Neural cell (in vitro differentiated cells): ENCODE results near the gene GEMIN2. TPM values are rescaled to one million over a fixed set of nuclear protein-coding genes. Genes with fewer than 3 reads are reported as not detected.
"Not testable (repeated sequence)": the region's sequence is repeated elsewhere in the genome, so short reads cannot be mapped to it uniquely, and the experiment has no call there.

ENCODE experiments used
- H2AFZ ChIP-seq: fragments of 200-600, 300-800 bp; sonication (generic), shearing (Covaris generic); 2 replicates; pipeline ENCODE4 v1.6.0; 2014; ENCODE audit warnings: low read depth, mild to moderate bottlenecking, antibody characterized with exemption, low read length, moderate library complexity
- H3F3A ChIP-seq: fragments of 200-600 bp; shearing (Covaris generic); 2 replicates; pipeline ENCODE4 v1.6.1; 2016; ENCODE audit warnings: mild to moderate bottlenecking, moderate library complexity, mixed read lengths, antibody characterized with exemption, low read length; ENCODE audit not compliant: insufficient read depth, poor library complexity, severe bottlenecking
- H3K27ac ChIP-seq: fragments of 200-600, 300-800 bp; sonication (generic), shearing (Covaris generic); 2 replicates; pipeline ENCODE4 v1.5.1; 2014; ENCODE audit warnings: mild to moderate bottlenecking, low read length, moderate library complexity
- H3K27me3 ChIP-seq: fragments of 300-800, 200-600 bp; sonication (generic), shearing (Covaris generic); 2 replicates; pipeline ENCODE4 v1.6.0; 2014; ENCODE audit warnings: mild to moderate bottlenecking, low read depth, low read length, moderate library complexity; ENCODE audit not compliant: insufficient read depth
- H3K36me3 ChIP-seq: fragments of 300-800, 200-600 bp; sonication (generic), shearing (Covaris generic); 2 replicates; pipeline ENCODE4 v1.5.1; 2014; ENCODE audit warnings: mild to moderate bottlenecking, antibody characterized with exemption, low read length, moderate library complexity; ENCODE audit not compliant: insufficient read depth
- H3K4me2 ChIP-seq: fragments of 300-800, 200-600 bp; sonication (generic), shearing (Covaris generic); 2 replicates; pipeline ENCODE4 v1.6.0; 2014; ENCODE audit warnings: mild to moderate bottlenecking, low read length
- H3K4me3 ChIP-seq: fragments of 300-800, 200-600 bp; sonication (generic), shearing (Covaris generic); 2 replicates; pipeline ENCODE4 v1.5.1; 2014; ENCODE audit warnings: mild to moderate bottlenecking, low read length, moderate library complexity
- H3K79me2 ChIP-seq: fragments of 200-600 bp; shearing (Covaris generic); replicated peaks from 2 replicates; pipeline ENCODE4 v1.6.0; 2014; ENCODE audit warnings: mild to moderate bottlenecking, low read length, moderate library complexity; ENCODE audit not compliant: insufficient read depth
- H3K9ac ChIP-seq: fragments of 300-800, 200-600 bp; sonication (generic), shearing (Covaris generic); 2 replicates; pipeline ENCODE4 v1.6.1; 2016; ENCODE audit warnings: mild to moderate bottlenecking, low read length, mixed read lengths
- H3K9me2 ChIP-seq: fragments of 200-600 bp; shearing (Covaris generic); 2 replicates; pipeline ENCODE4 v1.6.1; 2016; ENCODE audit warnings: mild to moderate bottlenecking, low read length, mixed read lengths; ENCODE audit not compliant: insufficient read depth
- H3K9me3 ChIP-seq: fragments of 200-600, 300-800 bp; sonication (generic), shearing (Covaris generic); 2 replicates; pipeline ENCODE4 v1.6.1; 2016; ENCODE audit warnings: mild to moderate bottlenecking, mixed run types, low read length, moderate library complexity, mixed read lengths
- H4K20me1 ChIP-seq: fragments of 200-600 bp; shearing (Covaris generic); 2 replicates; pipeline ENCODE4 v1.6.1; 2016; ENCODE audit warnings: mild to moderate bottlenecking, mixed run types; ENCODE audit not compliant: insufficient read depth
- CTCF ChIP-seq: fragments of 450-650 bp; IDR thresholded peaks from 2 replicates; pipeline ENCODE4 v1.5.1; 2014; ENCODE audit warnings: antibody characterized with exemption, mild to moderate bottlenecking, moderate library complexity; ENCODE audit not compliant: poor library complexity, severe bottlenecking
- EP300 ChIP-seq: fragments of 450-650 bp; conservative IDR thresholded peaks from 2 replicates; pipeline ENCODE4 v1.6.1; 2014; ENCODE audit warnings: antibody characterized with exemption, mild to moderate bottlenecking, moderate library complexity; ENCODE audit not compliant: poor library complexity, severe bottlenecking
- EZH2 ChIP-seq: fragments of 200-600, 300-800 bp; shearing (Covaris generic), sonication (generic); IDR thresholded peaks from 2 replicates; pipeline ENCODE4 v1.6.1; 2014; ENCODE audit warnings: antibody characterized with exemption, low read length, borderline replicate concordance, mild to moderate bottlenecking; ENCODE audit not compliant: insufficient read depth, poor library complexity, severe bottlenecking
- MXI1 ChIP-seq: fragments of 450-650 bp; conservative IDR thresholded peaks from 2 replicates; pipeline ENCODE4 v1.6.1; 2014; ENCODE audit warnings: antibody characterized with exemption, mild to moderate bottlenecking; ENCODE audit not compliant: poor library complexity, severe bottlenecking
- POLR2AphosphoS5 ChIP-seq: IDR thresholded peaks from 2 replicates; pipeline ENCODE4 v1.6.1; 2012
- RAD21 ChIP-seq: fragments of 450-650 bp; conservative IDR thresholded peaks from 2 replicates; pipeline ENCODE4 v1.6.1; 2014; ENCODE audit warnings: antibody characterized with exemption, mild to moderate bottlenecking, moderate library complexity
- SMC3 ChIP-seq: fragments of 450-650 bp; conservative IDR thresholded peaks from 2 replicates; pipeline ENCODE4 v1.6.1; 2014; ENCODE audit warnings: antibody characterized with exemption, mild to moderate bottlenecking, moderate library complexity; ENCODE audit not compliant: poor library complexity
- TAF1 ChIP-seq: IDR thresholded peaks from 2 replicates; pipeline ENCODE4 v1.6.1; 2012; ENCODE audit warnings: low read depth
- polyA plus RNA-seq: library from polyadenylated mRNA; depleted of rRNA; stranded (reverse); fragments of >200 nt; gene quantifications from 2 replicates; pipeline ENCODE4 v1.2.3, GENCODE V29; 2014
- TF ChIP-seq, protein P1 (sequence below): IDR thresholded peaks from 2 replicates; pipeline ENCODE4 v1.6.1; 2012; ENCODE audit warnings: borderline replicate concordance

Gene GEMIN2
- polyA plus RNA-seq, 1 donor from 2014 or later = 88.2 TPM

DNA sequence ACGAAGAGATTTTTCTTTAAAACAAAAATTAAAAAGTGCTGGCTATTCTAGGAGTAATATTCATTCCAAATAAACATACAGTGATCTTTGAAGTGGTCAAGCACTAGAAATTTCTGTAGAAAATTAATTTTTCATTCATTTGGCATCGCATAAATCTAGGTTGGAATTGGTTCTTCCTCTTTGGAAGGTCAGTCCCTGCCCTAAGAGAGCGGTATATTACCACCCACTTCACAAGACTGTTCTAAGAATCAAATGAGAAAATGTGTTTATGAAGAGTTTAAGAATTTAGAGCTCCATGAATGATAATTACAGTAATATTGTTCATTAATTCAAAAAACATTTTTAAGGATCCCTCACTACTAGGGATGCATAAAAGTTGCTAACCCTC lies 444 bp upstream of the GEMIN2 start:
- Histone ChIP-seq H3K27ac (peak overlapping the region; percentile 80), H3F3A (no peaks in the 10 kb centered on the region), H4K20me1 (no peaks in the 10 kb centered on the region), H3K9me3 (no peaks in the 10 kb centered on the region), H3K79me2 (peaks cover 8% of the 10 kb centered on the region), H3K36me3 (no peaks in the 10 kb centered on the region), H2AFZ (peak overlapping the region; percentile 96), H3K9ac (peak overlapping the region; percentile 73), H3K27me3 (no peaks in the 10 kb centered on the region), H3K9me2 (no peaks in the 10 kb centered on the region), H3K4me2 (peak overlapping the region; percentile 97), H3K4me3 (peak overlapping the region; percentile 79)
- TF ChIP-seq SMC3 (no peak), EP300 (no peak), CTCF (no peak), MXI1 (no peak), POLR2AphosphoS5 (no peak), EZH2 (no peak), TAF1 (no peak), RAD21 (no peak)
- TF ChIP-seq, protein P1, sequence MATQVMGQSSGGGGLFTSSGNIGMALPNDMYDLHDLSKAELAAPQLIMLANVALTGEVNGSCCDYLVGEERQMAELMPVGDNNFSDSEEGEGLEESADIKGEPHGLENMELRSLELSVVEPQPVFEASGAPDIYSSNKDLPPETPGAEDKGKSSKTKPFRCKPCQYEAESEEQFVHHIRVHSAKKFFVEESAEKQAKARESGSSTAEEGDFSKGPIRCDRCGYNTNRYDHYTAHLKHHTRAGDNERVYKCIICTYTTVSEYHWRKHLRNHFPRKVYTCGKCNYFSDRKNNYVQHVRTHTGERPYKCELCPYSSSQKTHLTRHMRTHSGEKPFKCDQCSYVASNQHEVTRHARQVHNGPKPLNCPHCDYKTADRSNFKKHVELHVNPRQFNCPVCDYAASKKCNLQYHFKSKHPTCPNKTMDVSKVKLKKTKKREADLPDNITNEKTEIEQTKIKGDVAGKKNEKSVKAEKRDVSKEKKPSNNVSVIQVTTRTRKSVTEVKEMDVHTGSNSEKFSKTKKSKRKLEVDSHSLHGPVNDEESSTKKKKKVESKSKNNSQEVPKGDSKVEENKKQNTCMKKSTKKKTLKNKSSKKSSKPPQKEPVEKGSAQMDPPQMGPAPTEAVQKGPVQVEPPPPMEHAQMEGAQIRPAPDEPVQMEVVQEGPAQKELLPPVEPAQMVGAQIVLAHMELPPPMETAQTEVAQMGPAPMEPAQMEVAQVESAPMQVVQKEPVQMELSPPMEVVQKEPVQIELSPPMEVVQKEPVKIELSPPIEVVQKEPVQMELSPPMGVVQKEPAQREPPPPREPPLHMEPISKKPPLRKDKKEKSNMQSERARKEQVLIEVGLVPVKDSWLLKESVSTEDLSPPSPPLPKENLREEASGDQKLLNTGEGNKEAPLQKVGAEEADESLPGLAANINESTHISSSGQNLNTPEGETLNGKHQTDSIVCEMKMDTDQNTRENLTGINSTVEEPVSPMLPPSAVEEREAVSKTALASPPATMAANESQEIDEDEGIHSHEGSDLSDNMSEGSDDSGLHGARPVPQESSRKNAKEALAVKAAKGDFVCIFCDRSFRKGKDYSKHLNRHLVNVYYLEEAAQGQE = no peak

- no peaks in the 10 kb centered on the region for H3K36me3 ChIP-seq
- TF ChIP-seq POLR2AphosphoS5 = no peak
- no peak for TF ChIP-seq EZH2
- no peak for TF ChIP-seq CTCF
- no peak for TF ChIP-seq TAF1
- TF ChIP-seq SMC3 = no peak
- no peak for TF ChIP-seq RAD21
- TF ChIP-seq, protein P1 = no peak
- no peak for TF ChIP-seq EP300
- no peak for TF ChIP-seq MXI1
Measured at GRCh38 chr14:39122330-39123138, 8.4 kb downstream of the GEMIN2 start.

GRCh38 chr14:39137835-39138234 lies 23.7 kb downstream of the GEMIN2 start:
- not testable (repeated sequence) for H3K4me3 ChIP-seq, H3K9me3 ChIP-seq, H3K4me2 ChIP-seq, H3K79me2 ChIP-seq, H4K20me1 ChIP-seq, H3K27ac ChIP-seq, H3F3A ChIP-seq, H3K9ac ChIP-seq, H3K27me3 ChIP-seq, H2AFZ ChIP-seq, H3K9me2 ChIP-seq, H3K36me3 ChIP-seq

More at GRCh38 chr14:39122330-39123138, 8.4 kb downstream of the GEMIN2 start:
- Histone ChIP-seq H2AFZ (no peak overlapping the region), H3K79me2 (no peaks in the 10 kb centered on the region), H3F3A (no peaks in the 10 kb centered on the region), H3K4me3 (no peak overlapping the region), H3K4me2 (no peak overlapping the region), H3K9me2 (no peaks in the 10 kb centered on the region), H3K9ac (no peak overlapping the region), H3K9me3 (no peaks in the 10 kb centered on the region), H3K27me3 (no peaks in the 10 kb centered on the region), H4K20me1 (no peaks in the 10 kb centered on the region), H3K27ac (no peak overlapping the region)
